Fibroblast of villous mesenchyme (primary cell): ENCODE results near the gene CFAP61. TPM values are rescaled to one million over a fixed set of nuclear protein-coding genes. Genes with fewer than 3 reads are reported as not detected.

ENCODE experiments used
- DNase-seq: peaks from one replicate; pipeline ENCODE4 v3.0.0-alpha.2; 2010; ENCODE audit warnings: low read depth
- H3K4me3 ChIP-seq: 2 replicates; pipeline ENCODE4 v1.5.1; 2011; ENCODE audit warnings: low read depth, mild to moderate bottlenecking, low read length
- CTCF ChIP-seq: IDR thresholded peaks from 2 replicates; pipeline ENCODE4 v1.5.1; 2012; ENCODE audit warnings: low read depth, mild to moderate bottlenecking, low read length; ENCODE audit not compliant: insufficient read depth
- total RNA-seq: library from RNA; depleted of rRNA; stranded (reverse); fragments of >200 nt; gene quantifications from 2 replicates; pipeline ENCODE4 v1.2.3, GENCODE V29; 2012

Gene CFAP61
- total RNA-seq, 1 donor: 0.43 TPM

- no peak for DNase-seq
- H3K4me3 ChIP-seq: no peak overlapping the region
- TF ChIP-seq CTCF: no peak
Measured at GRCh38 chr20:20224806-20225205, 172.5 kb downstream of the CFAP61 start.

- no peak for TF ChIP-seq CTCF
- no peak for DNase-seq
Measured at GRCh38 chr20:20225325-20226043, 173.2 kb downstream of the CFAP61 start.

GRCh38 chr20:20226554-20226953, 174.2 kb downstream of the CFAP61 start:
- H3K4me3 ChIP-seq: no peak overlapping the region
- TF ChIP-seq CTCF: no peak
- DNase-seq: no peak

More at GRCh38 chr20:20225325-20226043, 173.2 kb downstream of the CFAP61 start:
- H3K4me3 ChIP-seq: no peak overlapping the region

GRCh38 chr20:20227013-20227571, 174.8 kb downstream of the CFAP61 start:
- no peak overlapping the region for H3K4me3 ChIP-seq
- no peak for TF ChIP-seq CTCF
- DNase-seq: no peak

- no peak overlapping the region for H3K4me3 ChIP-seq
- no peak for TF ChIP-seq CTCF
Measured at GRCh38 chr20:20228351-20228750, 176.0 kb downstream of the CFAP61 start.

GRCh38 chr20:20229595-20229994, 177.3 kb downstream of the CFAP61 start:
- no peak for TF ChIP-seq CTCF
- DNase-seq: no peak
- no peak overlapping the region for H3K4me3 ChIP-seq

More at GRCh38 chr20:20228351-20228750, 176.0 kb downstream of the CFAP61 start:
- no peak for DNase-seq
